SK-N-SH (cell line): Measurements from ENCODE around the gene ELN. TPM values are rescaled to one million over a fixed set of nuclear protein-coding genes. Genes with fewer than 3 reads are reported as not detected.
"Not testable (repeated sequence)": the region's sequence is repeated elsewhere in the genome, so short reads cannot be mapped to it uniquely, and the experiment has no call there.

ENCODE experiments used
- CTCF ChIA-PET: fragments of 300-600, 350-600 bp; formaldehyde crosslinking; extraction: SDS; loops from one replicate; lab custom pipeline; 2021; lab: Yijun Ruan, JAX
- POLR2A ChIA-PET: fragments of 350-600 bp; sonication (Branson Sonifier 250); formaldehyde crosslinking; extraction: SDS; loops from one replicate; lab custom pipeline; 2020; ENCODE audit warnings: antibody characterized with exemption, inconsistent platforms; lab: Yijun Ruan, JAX
- DNase-seq: peaks from one replicate; pipeline ENCODE4 v3.0.0; 2012
- H2AFZ ChIP-seq: fragments of 200-600 bp; sonication (generic); 2 replicates; pipeline ENCODE4 v1.8.1; 2016; ENCODE audit warnings: antibody characterized with exemption, mild to moderate bottlenecking, low read depth
- H3F3A ChIP-seq: fragments of 200-600 bp; sonication (generic); replicated peaks from 2 replicates; pipeline ENCODE3; 2016; ENCODE audit warnings: antibody characterized with exemption, mild to moderate bottlenecking; ENCODE audit not compliant: insufficient read depth
- H3K27ac ChIP-seq, 2 experiments: fragments of 200-500 bp in 1 of 2; fragments of 200-600 bp in 1 of 2; sonication (Bioruptor generic) in 1 of 2; sonication (generic), shearing (Covaris generic) in 1 of 2; 2 replicates each; pipeline versions ENCODE4 v1.5.1 to v1.6.1; 2014 to 2016; ENCODE audit warnings: low read depth in 2 of 2, inconsistent platforms in 1 of 2, low read length in 1 of 2, mild to moderate bottlenecking in 1 of 2, mixed read lengths in 1 of 2
- H3K27me3 ChIP-seq: fragments of 200-600 bp; sonication (generic), shearing (Covaris generic); 2 replicates; pipeline ENCODE4 v1.6.1; 2016; ENCODE audit warnings: mixed run types; ENCODE audit not compliant: insufficient read depth
- H3K36me3 ChIP-seq, 2 experiments: fragments of 200-500 bp in 1 of 2; fragments of 200-600 bp in 1 of 2; sonication (Bioruptor generic) in 1 of 2; sonication (generic) in 1 of 2; replicated peaks in 1 of 2; 2 replicates each; pipeline versions ENCODE3 to v1.5.1; 2014 to 2016; ENCODE audit warnings: low read length in 1 of 2, mild to moderate bottlenecking in 1 of 2; ENCODE audit not compliant: insufficient read depth in 2 of 2, control insufficient read depth in 1 of 2
- H3K4me1 ChIP-seq, 2 experiments: fragments of 200-500 bp in 1 of 2; fragments of 200-600 bp in 1 of 2; sonication (Bioruptor generic) in 1 of 2; sonication (generic), shearing (Covaris generic) in 1 of 2; 2 replicates each; pipeline versions ENCODE4 v1.5.1 to v1.6.1; 2014 to 2016; ENCODE audit warnings: low read depth in 1 of 2, low read length in 1 of 2, mixed run types in 1 of 2; ENCODE audit not compliant: insufficient read depth in 2 of 2, control insufficient read depth in 1 of 2
- H3K4me2 ChIP-seq: fragments of 200-600 bp; sonication (generic), shearing (Covaris generic); 2 replicates; pipeline ENCODE4 v1.6.1; 2017; ENCODE audit warnings: mixed run types
- H3K4me3 ChIP-seq, 2 experiments: fragments of 200-500 bp in 1 of 2; fragments of 200-600 bp in 1 of 2; sonication (Bioruptor generic) in 1 of 2; sonication (generic), shearing (Covaris generic) in 1 of 2; 2 replicates each; pipeline versions ENCODE4 v1.5.1 to v1.8.1; 2014 to 2016; ENCODE audit warnings: low read depth in 2 of 2, inconsistent platforms in 1 of 2, low read length in 1 of 2, mild to moderate bottlenecking in 1 of 2, mixed read lengths in 1 of 2, moderate library complexity in 1 of 2
- H3K79me2 ChIP-seq: fragments of 200-600 bp; sonication (generic); 2 replicates; pipeline ENCODE4 v1.8.1; 2017; ENCODE audit warnings: mild to moderate bottlenecking; ENCODE audit not compliant: insufficient read depth
- H3K9ac ChIP-seq: fragments of 200-600 bp; sonication (generic); 2 replicates; pipeline ENCODE4 v1.6.1; 2017; ENCODE audit warnings: mixed run types
- H3K9me2 ChIP-seq: fragments of 200-600 bp; sonication (generic); 2 replicates; pipeline ENCODE4 v1.6.1; 2017; ENCODE audit warnings: mixed run types
- H3K9me3 ChIP-seq: fragments of 200-600 bp; sonication (generic); 2 replicates; pipeline ENCODE4 v1.6.1; 2017; ENCODE audit warnings: mixed run types, mild to moderate bottlenecking, moderate library complexity
- H4K20me1 ChIP-seq: fragments of 200-600 bp; sonication (generic); 2 replicates; pipeline ENCODE4 v1.6.1; 2017; ENCODE audit warnings: mild to moderate bottlenecking, mixed run types; ENCODE audit not compliant: insufficient read depth
- FOSL2 ChIP-seq: IDR thresholded peaks from 2 replicates; pipeline ENCODE4 v1.4.0; 2012; ENCODE audit warnings: low read depth, mild to moderate bottlenecking, moderate library complexity, borderline replicate concordance
- JUND ChIP-seq: IDR thresholded peaks from 2 replicates; pipeline ENCODE4 v1.4.0; 2012
- MXI1 ChIP-seq: IDR thresholded peaks from 2 replicates; pipeline ENCODE4 v1.6.1; 2012; ENCODE audit warnings: mild to moderate bottlenecking, low read depth, low read length, improper control_type of control experiment
- RAD21 ChIP-seq: IDR thresholded peaks from 2 replicates; pipeline ENCODE4 v1.6.1; 2012; ENCODE audit warnings: mild to moderate bottlenecking, low read length
- WGBS: methylation state at CpG from one replicate; pipeline ENCODE4 v1.1.6; 2017; ENCODE audit warnings: low lambda C conversion rate; 5-methylcytosine and 5-hydroxymethylcytosine counted together
- polyA plus RNA-seq, 3 experiments: library from polyadenylated mRNA; depleted of rRNA; stranded (reverse); fragments of >200 nt; gene quantifications; 2 replicates each; pipeline ENCODE4 v1.2.3, GENCODE V29; 2012
- TF ChIP-seq, protein P1 (sequence below): fragments of 150-350 bp; IDR thresholded peaks from 2 replicates; pipeline ENCODE4 v1.6.1; 2016; ENCODE audit warnings: mild to moderate bottlenecking, low read depth, low read length
- TF ChIP-seq, protein P2 (sequence below): IDR thresholded peaks from 2 replicates; pipeline ENCODE4 v1.4.0; 2012; ENCODE audit warnings: low read depth, borderline replicate concordance
- TF ChIP-seq, protein P3 (sequence below): IDR thresholded peaks from 2 replicates; pipeline ENCODE4; 2012

ELN gene
- polyA plus RNA-seq, 1 of the 3 experiments (the other 2 are of a cell fraction) = 12.5 TPM

DNA sequence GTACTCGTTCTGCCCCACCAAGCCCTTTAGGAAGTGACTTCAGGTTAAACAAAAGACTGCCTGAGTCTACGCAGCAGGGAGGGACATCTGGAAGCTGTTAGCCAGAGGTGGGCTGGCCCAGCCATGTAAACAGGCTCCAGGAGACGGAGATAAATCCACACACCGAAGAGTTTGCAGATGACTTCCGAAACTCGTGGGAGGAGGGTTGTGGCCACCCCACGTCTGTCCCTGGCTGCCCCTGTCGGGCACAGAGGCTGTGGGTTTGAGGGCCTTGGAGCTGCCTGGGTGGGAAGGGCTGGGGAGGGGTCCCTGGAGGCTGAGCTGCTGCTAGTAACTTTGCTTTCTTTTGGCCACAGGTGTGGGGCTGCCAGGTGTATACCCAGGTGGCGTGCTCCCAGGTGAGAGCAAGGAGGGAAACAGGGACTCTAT lies 15.6 kb downstream of the ELN start (continued):
- TF ChIP-seq, protein P1, sequence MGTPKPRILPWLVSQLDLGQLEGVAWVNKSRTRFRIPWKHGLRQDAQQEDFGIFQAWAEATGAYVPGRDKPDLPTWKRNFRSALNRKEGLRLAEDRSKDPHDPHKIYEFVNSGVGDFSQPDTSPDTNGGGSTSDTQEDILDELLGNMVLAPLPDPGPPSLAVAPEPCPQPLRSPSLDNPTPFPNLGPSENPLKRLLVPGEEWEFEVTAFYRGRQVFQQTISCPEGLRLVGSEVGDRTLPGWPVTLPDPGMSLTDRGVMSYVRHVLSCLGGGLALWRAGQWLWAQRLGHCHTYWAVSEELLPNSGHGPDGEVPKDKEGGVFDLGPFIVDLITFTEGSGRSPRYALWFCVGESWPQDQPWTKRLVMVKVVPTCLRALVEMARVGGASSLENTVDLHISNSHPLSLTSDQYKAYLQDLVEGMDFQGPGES = no peak
- TF ChIP-seq, protein P2, sequence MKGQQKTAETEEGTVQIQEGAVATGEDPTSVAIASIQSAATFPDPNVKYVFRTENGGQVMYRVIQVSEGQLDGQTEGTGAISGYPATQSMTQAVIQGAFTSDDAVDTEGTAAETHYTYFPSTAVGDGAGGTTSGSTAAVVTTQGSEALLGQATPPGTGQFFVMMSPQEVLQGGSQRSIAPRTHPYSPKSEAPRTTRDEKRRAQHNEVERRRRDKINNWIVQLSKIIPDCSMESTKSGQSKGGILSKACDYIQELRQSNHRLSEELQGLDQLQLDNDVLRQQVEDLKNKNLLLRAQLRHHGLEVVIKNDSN = no peak
- TF ChIP-seq FOSL2 = no peak
- TF ChIP-seq RAD21 = no peak; the same call in 1 of the 2 replicates
- no peak for TF ChIP-seq JUND
- TF ChIP-seq, protein P3, sequence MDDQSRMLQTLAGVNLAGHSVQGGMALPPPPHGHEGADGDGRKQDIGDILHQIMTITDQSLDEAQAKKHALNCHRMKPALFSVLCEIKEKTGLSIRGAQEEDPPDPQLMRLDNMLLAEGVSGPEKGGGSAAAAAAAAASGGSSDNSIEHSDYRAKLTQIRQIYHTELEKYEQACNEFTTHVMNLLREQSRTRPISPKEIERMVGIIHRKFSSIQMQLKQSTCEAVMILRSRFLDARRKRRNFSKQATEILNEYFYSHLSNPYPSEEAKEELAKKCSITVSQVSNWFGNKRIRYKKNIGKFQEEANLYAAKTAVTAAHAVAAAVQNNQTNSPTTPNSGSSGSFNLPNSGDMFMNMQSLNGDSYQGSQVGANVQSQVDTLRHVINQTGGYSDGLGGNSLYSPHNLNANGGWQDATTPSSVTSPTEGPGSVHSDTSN = no peak; the same call in 1 of the 2 replicates
- TF ChIP-seq, all 33 proteins: peak for 10

DNA sequence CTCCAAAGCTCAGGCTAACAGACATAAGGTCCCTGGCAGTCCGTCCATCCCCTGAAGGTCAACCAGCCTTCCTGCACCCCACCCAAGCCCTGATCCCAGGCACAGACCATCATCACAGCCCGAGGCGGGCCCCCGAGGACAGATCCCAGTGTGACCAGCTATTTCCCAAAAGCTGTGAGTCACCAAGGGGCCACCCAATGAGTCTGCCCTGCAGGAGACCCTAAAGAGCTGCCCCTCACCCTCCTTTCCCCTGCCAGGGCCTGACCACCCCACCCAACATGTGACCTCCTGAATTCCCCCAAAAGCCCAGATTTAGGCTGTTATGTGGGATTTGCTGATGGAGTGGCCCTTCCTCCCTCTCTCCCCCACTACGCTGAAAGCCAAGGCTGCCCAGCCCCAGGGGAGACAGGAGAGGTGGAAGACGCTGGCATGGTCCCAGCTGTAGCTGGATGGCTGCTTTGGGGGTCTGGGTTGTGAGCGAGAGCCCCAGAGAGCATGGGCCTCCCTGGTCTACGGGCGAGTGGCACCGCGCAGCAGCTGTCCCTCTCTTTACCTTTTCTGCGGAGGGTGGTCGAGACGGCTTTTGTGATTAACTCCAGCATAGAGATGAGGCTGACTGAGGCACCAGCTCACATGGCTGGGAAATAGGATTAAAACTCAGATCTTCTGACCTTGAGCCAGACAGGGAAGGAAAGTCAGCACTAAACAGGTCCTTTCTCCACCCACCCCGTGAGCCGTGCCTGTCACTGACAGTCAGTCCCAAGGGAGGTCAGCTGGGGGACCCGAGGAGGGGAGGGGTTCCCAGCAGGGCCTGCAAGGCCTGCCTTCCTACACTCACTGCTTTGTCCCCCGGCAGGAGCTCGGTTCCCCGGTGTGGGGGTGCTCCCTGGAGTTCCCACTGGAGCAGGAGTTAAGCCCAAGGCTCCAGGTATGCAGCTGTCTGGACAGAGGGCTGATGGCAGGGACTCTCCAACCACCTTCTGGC lies 16.7 kb downstream of the ELN start:
- H3K4me1 ChIP-seq = peaks cover 20 to 55% of the 10 kb centered on the region in 2 experiments
- no peaks in the 10 kb centered on the region for H3K9me3 ChIP-seq
- H3K27me3 ChIP-seq = no peaks in the 10 kb centered on the region
- WGBS = 85% methylated on average over 20 of the region's 20 CpGs
- no peak overlapping the region for H3K4me2 ChIP-seq
- H3K36me3 ChIP-seq = no peaks in the 10 kb centered on the region
- H4K20me1 ChIP-seq = no peaks in the 10 kb centered on the region
- no peaks in the 10 kb centered on the region for H3K9me2 ChIP-seq
- POLR2A ChIA-PET = interaction anchor here (0.6 to 3.1 kb wide), 7 partner anchors 11 to 179 kb away, joined by 3 to 24 read pairs (median 3); partner anchors contain the start of gene LIMK1
- peaks cover 6% of the 10 kb centered on the region for H3F3A ChIP-seq
- TF ChIP-seq, protein P2 = no peak
- peak; percentile 47; the same call in 1 of the 2 replicates for TF ChIP-seq MXI1
- TF ChIP-seq, all 33 proteins: peak for 1
- CTCF ChIA-PET = interaction anchor here (0.5 to 12.6 kb wide), 11 partner anchors 10 to 1621 kb away, joined by 3 to 107 read pairs (median 4); partner anchors contain the start of genes EIF4H and ELN
- no peaks in the 10 kb centered on the region for H3K79me2 ChIP-seq
- H3K4me3 ChIP-seq = no peak overlapping the region
- DNase-seq = no peak
- no peak overlapping the region for H2AFZ ChIP-seq
- peak overlapping the region in 1 of 2 experiments; percentile 99; a peak in 2 of 4 replicates for H3K27ac ChIP-seq
- no peak overlapping the region for H3K9ac ChIP-seq

DNA sequence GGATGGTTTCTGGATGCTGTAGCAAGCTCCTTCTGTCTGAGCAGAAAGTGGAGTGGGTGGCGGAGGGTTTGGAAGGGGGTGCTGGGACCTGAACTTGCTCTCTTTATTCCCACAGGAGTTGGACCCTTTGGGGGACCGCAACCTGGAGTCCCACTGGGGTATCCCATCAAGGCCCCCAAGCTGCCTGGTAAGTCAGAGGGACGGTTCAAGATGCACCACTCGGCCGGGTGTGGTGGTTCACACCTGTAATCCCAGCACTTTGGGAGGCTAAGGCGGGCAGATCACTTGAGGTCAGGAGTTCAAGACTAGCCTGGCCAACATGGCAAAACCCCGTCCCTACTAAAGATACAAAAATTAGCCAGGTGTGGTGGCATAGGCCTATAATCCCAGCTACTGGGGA lies 18.6 kb downstream of the ELN start:
- peaks cover 20 to 36% of the 10 kb centered on the region in 2 experiments for H3K4me1 ChIP-seq
- H3F3A ChIP-seq, H3K9ac ChIP-seq, H3K9me2 ChIP-seq, H3K4me3 ChIP-seq, H3K36me3 ChIP-seq, H4K20me1 ChIP-seq, H3K27me3 ChIP-seq, H3K27ac ChIP-seq, H3K4me2 ChIP-seq, H3K9me3 ChIP-seq, DNase-seq, H2AFZ ChIP-seq, H3K79me2 ChIP-seq, POLR2A ChIA-PET: not testable (repeated sequence)
- 88% methylated on average over 7 of the region's 7 CpGs for WGBS
- CTCF ChIA-PET = interaction anchor here (1.1 to 12.6 kb wide), 5 partner anchors 9 to 191 kb away, joined by 3 to 107 read pairs (median 7); partner anchors contain the start of gene ELN
